SH-SY5Y (cell line): ENCODE measurements around the gene CUEDC2.

Experiments used
- GATA2 ChIP-seq: IDR thresholded peaks from 2 replicates; pipeline ENCODE4 v1.6.1; 2011; ENCODE audit warnings: mild to moderate bottlenecking, low read depth, low read length
- GATA3 ChIP-seq: IDR thresholded peaks from 2 replicates; pipeline ENCODE4 v1.6.1; 2011; ENCODE audit warnings: low read depth, mild to moderate bottlenecking, low read length, moderate library complexity

DNA sequence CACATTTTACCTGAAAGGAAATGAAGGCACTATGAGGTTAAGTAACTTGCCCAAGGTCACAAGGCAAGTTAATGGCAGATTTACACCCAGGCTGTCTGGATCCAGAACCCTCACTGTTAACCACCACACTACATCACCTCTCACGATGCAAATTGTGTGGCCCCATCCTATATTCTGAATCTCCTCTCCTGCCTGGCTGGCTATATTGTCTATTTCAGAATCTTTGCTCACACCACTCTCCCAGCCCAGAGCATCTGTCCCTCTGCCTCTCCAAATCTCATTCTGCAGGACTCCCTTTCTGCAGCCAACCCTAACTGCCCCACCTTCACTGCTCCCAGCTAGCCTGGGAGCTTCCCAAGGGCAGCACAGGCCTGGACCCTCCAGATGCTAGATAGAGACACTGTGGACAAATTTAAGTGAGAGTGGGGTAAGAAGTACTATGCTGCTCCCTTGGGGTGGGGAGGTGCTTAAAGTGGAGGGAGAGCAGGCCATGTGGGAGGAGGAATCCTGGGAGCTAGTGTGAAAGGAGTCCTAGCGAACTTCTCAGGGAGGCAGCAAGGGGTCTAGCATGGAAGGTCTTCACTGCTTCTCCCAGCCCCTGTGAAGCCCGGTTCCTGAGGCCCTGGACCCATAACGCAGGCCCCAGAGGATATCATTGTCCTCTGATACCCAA, 786 bp downstream of the CUEDC2 start:
- TF ChIP-seq GATA3 (no peak), GATA2 (no peak)
